IPS-11a (cell line): ENCODE measurements around the gene ELMO1.

Source experiments
- H3K4me3 ChIP-seq: one replicate; pipeline ENCODE4 v1.5.1; 2013; ENCODE audit warnings: low read depth, low read length, control low read depth

Gene ELMO1

GRCh38 chr7:37320140-37320847 is 128.4 kb downstream of the ELMO1 start:
- no peak overlapping the region for H3K4me3 ChIP-seq

DNA sequence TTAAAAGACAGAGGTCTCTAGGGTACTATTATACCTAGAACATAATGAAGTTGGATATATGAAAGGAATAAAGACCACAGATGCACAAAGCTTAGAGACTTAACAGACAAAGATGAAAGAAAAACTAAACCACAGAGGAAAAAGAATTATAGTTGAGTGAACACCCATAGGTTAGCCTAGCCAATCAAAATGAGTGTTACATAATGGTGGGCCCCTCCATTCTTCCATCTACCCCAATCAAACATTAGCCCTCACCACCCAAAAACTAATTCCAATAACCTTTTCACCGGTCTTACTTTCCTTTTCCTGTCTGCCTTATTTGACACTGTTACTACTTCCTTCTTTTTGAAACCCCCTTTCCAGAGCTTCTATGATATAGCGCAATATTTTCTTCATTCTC is 130.1 kb downstream of the ELMO1 start:
- no peak overlapping the region for H3K4me3 ChIP-seq

DNA sequence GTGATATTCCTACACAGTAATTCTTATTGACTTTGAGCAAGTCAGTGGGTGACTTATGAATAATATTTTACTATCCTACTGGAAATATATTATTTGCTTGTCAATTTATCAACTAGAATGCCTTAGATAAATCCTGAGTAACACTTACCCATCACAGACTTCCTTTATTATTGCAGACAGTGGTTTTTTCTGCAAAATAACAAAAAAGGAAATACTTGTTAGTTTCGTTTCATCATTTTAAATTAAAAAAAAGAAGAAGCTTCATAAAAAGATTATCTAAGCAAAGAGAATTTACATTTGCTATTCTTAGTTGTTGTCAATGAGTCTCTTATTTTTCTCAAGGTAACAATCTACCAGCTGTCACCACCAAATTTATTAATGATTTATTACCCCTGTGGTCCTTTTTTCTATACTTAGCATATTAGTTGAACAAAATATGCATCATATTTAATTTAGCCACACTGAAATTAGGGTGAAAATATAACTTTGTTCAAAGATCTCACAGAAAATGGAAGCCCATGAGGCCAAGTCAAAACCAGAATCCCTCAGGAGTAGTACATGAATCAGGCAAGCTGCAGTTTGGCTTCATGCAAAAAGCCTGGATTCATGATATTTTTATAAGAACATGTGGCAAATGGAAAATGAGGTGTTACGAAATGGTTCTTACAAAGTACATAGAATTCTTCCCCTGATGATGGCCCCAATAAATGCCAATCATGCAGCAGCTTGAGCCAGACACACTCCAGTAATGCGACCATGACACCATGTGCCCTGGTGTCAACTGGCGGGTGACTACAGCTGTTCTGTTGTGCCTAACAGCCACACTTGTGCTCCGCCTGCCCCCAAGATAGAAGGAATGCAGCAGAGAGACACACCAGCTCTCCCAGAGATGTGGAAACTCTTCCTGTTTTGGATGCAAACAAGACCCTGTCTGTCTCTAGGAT is 132.6 kb downstream of the ELMO1 start:
- no peak overlapping the region for H3K4me3 ChIP-seq

DNA sequence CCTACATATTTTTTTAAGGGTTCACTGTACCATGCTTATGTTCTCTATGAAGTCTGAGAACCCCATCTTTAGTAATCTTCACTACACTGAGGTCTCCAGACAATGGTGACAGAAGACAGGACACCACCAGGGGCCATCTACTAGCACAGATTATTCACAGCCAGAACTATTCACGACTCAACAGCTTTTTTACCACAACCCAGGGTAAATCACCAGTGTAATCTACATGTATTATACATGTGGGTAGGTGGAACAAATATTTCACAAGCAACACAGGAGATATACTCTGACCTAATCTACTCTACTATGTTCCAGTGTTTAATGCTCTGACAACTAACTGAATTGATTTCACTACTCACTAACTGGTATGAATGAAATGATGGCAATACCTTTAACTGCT is 136.1 kb downstream of the ELMO1 start:
- no peak overlapping the region for H3K4me3 ChIP-seq

GRCh38 chr7:37311355-37311754 is 137.3 kb downstream of the ELMO1 start:
- no peak overlapping the region for H3K4me3 ChIP-seq

DNA sequence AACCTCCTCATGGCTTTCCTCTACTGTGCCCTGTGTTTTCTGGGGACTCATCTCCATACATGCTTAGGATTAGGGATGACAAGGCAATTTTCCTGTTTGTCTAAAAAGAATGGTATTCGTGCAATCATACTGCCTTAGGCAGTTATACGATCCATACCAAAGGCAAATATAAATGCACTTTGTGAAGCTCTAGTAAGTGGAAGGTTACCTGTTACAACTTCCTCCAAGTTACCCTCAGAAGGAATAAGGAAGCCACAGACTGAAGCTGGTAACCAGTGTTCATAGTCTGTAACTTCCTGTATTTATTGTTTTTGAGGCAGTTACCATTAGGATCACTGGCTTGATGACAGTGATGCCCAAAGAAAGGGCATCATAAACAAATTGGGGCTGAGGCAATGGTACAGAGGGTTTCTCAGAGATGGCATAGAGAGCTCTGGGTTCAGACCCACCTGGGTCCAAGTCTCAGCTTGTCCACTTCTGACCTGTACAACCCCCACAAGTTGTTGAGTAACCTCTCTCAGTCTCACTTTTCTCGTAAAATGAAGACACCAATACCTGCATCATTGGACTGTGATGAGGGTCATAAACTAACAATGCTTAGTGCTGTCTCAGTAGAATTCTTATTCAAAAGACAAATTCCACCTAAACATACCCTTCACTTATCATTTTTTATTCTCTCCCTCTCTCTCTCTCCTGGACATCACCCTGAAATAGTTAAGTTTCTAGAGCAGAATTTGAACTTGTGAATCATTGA is 138.2 kb downstream of the ELMO1 start:
- no peak overlapping the region for H3K4me3 ChIP-seq

GRCh38 chr7:37309493-37309892 is 139.2 kb downstream of the ELMO1 start:
- H3K4me3 ChIP-seq: no peak overlapping the region

DNA sequence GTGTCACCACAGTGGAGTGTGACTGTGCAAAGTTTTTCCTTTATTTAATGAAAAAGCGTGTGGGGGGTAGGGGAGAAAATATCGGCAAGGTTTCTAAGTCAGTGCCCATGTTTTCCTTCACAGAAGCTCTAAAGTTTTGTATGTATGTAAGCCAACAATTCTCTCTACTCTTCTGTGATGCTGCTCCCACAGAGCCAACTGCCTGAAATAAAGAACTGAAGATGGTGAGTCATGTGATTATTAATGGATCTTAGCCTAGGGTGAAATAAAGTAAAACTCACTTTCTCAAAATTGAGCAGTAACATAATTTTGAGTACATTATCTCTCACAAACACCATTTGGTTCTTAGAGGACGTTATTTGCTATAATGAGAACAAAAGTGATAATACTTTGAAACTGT is 143.7 kb downstream of the ELMO1 start:
- H3K4me3 ChIP-seq: no peak overlapping the region

DNA sequence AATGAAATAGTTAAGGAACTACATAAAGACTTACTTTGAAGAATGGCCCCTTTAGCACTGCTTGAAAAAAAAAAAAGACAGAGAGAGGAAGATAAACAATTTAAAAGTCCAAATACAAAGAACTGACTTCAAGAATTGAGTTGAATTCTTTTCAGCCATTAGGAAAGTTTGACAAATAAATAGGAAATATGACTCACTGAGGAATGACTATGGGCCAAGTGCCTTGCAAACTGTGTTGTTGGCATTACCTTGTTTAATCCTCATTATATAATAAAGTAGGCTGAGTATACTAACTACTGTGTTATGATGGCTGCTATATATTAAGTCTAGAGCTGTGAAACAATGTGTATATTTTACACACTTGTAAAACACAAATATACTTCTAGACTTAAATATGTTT is 151.1 kb downstream of the ELMO1 start:
- no peak overlapping the region for H3K4me3 ChIP-seq

DNA sequence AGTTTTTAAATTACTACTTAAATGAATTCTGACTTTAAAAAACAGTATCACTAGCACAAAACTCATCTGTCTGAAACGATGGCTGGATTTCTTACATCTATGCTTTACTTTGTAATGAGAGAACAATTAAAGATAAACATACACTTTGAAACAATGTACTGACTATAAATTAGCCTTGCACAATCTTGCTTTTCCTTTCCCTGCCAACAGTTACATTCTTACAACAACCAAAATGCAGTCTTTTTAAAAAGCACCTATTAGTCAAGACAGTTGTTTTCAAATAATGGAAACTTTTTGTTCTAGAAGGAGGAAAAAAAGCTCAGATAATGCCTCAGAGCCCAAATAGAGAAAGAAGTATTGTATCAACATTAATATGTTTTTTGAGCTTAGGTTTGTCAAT is 153.3 kb downstream of the ELMO1 start:
- no peak overlapping the region for H3K4me3 ChIP-seq

DNA sequence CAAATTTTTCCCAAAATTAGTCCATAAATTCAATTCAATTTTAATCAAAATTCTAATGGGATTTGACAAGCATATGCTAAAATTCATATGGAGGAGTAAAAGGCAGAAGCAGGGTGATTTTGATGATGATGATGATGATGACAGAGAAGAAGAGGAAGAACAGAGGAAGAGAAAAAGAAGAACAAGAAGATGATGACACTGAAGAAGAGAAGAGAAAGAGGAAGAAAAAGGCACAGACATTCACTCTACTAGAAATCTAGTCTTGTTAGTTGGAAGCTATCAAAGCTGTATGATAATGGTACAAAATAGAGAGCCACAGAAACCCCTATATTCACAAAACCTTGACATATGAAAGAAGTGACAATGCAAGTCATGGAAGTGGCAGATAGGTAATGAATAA is 157.9 kb downstream of the ELMO1 start:
- H3K4me3 ChIP-seq: no peak overlapping the region

DNA sequence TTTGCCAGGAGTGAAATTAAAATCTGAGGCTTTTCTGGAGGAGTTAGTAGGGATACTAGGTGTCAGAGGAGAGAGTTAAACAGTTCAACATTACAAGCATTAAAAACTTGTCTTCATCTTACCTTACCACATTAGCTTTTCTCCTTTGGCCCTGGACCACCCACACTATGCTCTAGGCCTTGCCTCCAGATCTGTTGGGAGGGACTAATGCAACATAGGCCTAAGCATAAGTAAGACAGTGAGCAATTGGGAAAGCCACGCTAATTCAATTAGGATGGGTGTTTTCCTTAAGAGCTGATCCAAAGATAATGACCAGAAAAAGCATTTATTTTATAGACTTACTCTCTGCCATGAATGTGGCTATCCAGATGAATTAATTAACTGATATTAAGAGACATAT is 158.9 kb downstream of the ELMO1 start:
- H3K4me3 ChIP-seq: no peak overlapping the region

GRCh38 chr7:37289367-37289766 is 159.3 kb downstream of the ELMO1 start:
- H3K4me3 ChIP-seq: no peak overlapping the region

DNA sequence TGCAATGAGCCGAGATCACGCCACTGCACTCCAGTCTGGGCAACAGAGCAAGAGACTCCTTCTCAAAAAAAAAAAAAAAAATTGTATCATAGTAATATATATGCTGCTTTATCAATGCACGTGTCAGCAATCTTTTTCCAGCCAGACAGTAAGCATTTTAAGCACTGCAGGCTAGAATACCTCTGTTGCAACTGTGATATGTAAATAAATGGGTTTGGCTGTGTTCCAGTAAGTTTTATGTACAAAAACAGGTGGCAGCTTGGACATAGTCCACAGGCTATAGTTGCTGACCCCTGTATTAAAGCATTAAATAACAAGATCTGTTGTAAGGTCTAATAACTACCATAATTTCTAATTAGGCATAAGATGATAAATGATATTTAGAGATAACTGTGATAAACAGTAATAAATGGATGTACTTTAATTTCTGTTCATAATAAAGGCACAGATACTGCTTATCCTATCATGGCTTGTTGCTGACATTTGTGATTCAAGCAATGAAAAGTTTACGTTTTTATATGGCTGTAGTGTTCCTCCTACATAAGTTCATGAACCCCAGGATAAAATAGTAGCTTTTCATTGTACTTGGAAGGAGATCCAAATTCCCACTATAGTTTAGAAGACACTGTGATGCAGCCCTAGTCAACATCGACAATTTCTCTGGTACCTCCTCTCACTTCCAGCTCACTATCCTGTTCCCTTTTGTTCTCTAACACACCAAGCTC is 161.4 kb downstream of the ELMO1 start:
- H3K4me3 ChIP-seq: no peak overlapping the region

- H3K4me3 ChIP-seq: no peak overlapping the region
Observed at GRCh38 chr7:37286454-37286832, 162.2 kb downstream of the ELMO1 start.

DNA sequence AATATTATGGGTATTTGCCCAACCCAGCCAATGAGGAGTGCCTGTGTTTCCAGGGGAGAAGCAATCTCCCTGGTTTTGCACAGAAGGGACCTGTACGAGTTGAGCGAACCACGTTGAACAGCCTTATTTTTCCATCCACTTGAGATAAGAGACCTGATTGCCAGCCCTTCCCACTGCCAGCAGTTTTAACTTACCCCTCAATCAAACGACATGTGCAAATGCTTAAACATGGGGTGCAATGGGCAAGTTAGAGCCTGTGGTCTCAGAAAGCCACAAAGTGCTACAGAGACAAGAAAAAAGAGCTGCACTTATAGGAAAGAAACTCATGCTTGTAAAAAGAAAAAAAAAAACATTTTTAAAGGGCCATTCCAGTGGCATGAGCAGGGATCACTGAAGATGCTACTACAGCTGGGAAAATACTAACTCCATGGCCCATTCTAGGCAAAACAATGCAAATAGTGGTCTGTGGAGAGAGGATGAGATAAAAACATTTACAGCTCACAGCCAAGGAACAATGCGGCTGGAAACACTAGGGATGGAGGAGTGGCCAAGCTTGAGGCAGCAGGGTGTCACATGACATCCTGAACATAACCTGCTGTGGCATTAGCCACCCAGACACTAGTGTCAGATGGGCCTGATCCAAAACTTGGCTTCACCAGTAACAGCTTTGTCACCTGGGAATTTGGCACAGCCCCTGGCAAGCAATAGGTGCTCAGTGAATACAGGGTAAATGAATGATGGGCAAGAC is 162.8 kb downstream of the ELMO1 start:
- no peak overlapping the region for H3K4me3 ChIP-seq

DNA sequence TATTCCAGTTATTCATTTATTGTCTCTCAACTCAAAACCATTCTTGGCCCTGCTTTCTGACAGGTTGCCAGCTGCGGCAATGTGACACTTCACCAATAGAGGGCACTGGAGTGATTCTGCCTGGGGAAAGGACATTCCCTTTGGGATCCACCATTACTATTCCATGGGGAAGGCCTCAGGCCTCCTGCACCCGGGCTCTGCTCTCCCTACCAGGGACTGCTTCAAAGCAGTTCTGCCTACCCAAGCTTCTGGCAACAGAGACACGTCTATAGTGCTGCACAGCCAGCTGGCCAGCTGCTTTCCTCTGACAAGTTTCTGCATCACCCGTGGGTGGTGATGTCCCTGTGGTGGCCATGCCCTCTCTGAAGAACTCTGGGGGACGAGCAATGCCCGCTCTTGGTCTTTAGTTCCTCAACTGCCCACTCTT is 163.8 kb downstream of the ELMO1 start:
- no peak overlapping the region for H3K4me3 ChIP-seq

- no peak overlapping the region for H3K4me3 ChIP-seq
Observed at GRCh38 chr7:37284285-37284684, 164.4 kb downstream of the ELMO1 start.

DNA sequence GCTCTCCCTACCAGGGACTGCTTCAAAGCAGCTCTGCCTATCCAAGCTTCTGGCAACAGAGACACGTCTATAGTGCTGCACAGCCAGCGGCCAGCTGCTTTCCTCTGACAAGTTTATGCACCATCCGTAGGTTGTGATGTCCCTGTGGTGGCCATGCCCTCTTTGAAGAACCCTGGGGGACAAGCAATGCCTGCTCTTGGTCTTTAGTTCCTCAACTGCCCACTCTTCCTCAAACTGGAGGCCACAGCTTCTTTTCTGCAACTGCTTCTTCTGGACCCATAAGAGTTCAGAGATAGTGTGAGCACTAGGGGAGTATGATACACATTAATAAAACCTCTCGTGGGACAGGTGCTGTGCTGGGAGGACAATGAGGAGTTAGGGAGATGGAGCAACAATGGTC is 164.9 kb downstream of the ELMO1 start:
- H3K4me3 ChIP-seq: no peak overlapping the region

GRCh38 chr7:37282927-37283326 is 165.7 kb downstream of the ELMO1 start:
- no peak overlapping the region for H3K4me3 ChIP-seq
